Endometrial microvascular endothelial cells (primary cell): ENCODE measurements around the gene AFDN. TPM values are rescaled to one million over a fixed set of nuclear protein-coding genes. Genes with fewer than 3 reads are reported as not detected.

ENCODE experiments used
- in situ Hi-C: cut with HindIII; loops from 2 replicates; pipeline ENCODE4 v1.10.0; 2017; ENCODE audit warnings: low sequenced_read_pairs, low pct_unique_long_range_greater_than_20kb; ENCODE audit errors: inconsistent ontology term
- total RNA-seq: library from RNA; depleted of rRNA; stranded (reverse); fragments of >200 nt; gene quantifications from one replicate; pipeline ENCODE4 v1.2.3, GENCODE V29; 2015; ENCODE audit errors: inconsistent ontology term

AFDN gene
- total RNA-seq, 1 donor from 2014 or later = 43.0 TPM

DNA sequence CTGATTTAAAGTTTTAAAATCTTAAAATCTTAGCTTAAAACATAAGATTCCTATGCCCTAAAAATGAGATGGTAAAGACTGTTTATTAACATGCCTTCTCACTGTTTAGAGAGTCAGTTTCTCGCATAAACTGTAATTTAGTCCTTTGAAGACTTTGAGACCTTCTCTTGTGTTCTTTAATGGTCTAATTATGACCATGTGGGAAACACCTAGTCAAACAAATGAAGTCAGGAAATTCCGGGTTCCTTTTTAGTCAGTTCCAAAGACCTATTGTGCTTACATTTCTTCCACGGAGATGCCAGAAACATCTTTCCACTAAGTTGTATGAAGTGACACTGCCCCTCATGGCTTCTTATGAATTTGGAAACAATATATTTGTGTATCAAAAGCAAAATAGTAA is 106.6 kb downstream of the AFDN start:
- in situ Hi-C loops = no loop called here

DNA sequence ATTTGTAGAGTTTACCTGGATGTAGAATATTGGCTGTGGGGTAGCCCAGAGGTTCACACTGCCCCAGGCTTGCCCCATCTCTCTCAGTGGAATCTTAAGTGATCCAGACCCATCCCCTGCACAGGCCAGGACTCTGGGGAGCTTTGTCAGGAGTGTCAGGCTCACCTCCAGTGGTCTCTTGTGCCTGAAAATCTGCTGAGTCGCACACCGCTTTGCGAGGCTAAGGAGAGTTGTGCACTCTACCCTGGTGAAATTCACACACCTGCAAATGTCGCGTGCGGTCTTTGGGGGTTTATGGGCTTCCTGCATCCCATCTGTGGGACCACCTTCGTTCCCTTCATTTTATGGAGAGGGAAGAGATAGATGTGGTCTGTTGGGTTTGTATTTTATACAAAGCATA is 107.1 kb downstream of the AFDN start:
- in situ Hi-C loops = no loop called here

DNA sequence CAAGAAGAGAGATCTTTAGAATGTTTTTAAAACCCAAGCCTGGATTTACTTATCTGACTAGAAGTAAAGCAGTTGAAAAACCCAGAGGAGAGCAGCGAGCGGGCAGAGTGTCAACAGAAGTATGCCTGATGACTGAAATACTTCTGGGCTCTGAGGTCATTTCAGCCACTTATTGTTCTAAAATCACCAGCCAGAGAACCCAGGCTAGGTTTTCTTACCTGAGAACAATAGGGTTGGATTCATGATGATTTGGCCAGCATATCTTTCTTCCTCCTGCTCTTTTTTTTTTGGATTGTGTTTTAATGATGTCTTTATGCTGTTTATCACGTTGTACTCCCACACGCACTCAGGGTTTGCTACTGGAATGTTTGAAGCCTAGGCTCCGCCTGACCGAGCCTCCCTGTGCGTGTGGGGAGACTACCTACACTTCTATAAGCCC is 107.7 kb downstream of the AFDN start:
- in situ Hi-C loops = no loop called here

DNA sequence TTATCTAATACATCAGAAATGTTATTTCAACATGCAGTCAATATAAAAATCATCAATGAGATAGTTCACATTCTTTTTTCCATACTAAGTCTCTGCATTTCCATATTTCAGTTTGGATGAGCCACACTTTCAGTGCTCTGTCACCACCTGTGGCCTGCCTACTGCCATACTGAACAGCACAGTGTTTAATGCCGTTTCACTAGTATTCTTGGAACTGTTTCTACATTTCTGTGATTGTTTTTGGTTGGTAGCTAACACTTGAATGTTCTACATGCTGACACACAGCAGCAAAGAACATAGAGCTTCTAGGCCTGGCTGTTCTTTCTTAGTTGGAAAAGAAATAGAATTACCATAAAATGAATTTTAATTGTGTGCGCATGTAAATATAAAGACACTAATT is 109.3 kb downstream of the AFDN start:
- in situ Hi-C loops = no loop called here

DNA sequence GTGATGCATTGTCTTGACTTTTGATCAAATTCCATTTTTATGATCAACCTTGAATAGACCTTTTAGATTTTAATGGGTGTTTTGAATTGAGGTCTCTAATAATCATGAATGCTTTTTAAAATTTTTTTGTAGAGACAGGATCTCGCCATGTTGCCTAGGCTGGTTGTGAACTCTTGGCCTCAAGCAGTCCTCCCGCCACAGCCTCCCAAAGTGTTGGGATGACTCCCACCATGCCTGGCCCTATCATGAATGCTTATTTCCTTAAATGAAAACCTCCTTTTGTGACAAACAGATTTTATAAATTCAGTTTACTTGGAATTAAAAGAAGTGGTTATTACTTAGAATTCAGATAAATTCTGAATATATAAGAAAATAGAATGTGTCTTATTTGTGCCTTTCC is 110.6 kb downstream of the AFDN start:
- in situ Hi-C loops = no loop called here

DNA sequence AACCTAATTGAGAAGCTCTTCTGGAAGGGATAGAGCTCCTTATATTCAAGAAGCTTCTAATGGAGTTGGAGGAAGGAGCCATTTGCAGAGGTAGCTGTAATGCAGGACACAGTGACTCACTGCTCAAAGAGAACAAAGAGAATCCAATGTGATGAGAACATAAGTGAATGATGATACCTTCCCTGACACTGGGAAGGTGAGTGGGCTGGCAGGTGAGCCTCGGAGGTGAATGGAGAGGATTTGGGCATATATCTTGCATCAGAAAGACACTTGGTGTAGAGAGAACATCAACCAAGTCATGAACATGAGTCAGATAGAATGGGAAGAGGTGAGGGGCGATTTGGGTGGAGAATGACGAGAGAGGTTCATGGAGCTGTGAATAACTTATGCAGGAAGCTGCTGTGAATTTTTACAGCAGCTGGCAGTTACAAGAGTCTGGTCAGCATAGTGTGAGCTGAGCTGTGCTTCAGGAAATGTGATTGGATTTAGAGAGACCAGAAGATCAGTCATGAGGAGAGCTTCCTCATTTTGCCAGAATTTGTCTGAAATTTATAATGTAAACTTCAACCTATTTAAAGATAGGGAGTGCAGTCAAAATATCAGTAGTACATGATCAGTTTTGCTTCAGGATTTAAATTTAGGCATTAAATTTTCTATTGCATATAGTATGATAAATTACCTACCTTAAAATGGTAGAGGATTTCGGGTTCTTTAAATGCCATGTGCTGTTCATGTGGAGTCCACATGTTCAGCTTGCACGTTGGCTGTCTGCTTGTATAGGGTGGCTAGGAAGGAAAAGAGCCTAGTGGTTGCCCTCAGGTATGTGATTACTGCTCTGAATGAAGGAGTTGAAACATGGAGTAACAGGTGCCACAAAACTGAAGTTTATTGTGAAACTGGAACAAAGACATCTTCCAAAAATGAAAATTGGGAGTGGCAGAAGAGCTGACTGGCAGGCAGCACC is 111.5 kb downstream of the AFDN start:
- in situ Hi-C loops = no loop called here

DNA sequence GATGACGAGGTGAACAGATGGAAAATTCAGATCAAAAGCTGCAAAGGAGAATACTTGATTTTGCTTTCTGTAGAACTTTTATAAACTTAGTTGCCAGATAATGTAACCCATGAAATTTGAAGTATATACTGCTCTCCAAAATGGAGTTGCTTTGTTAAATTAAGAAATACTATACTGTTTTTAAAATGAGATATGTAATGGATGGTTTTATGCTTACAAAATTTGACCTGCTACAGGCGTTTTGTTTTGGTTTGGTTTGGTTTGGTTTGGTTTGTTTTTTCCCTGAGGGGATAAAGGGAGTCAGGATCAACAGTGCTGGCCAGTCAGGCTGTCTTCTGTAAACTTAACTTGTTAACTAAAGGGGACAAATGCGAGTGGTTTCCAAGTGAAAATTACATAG is 115.1 kb downstream of the AFDN start:
- in situ Hi-C loops = no loop called here

DNA sequence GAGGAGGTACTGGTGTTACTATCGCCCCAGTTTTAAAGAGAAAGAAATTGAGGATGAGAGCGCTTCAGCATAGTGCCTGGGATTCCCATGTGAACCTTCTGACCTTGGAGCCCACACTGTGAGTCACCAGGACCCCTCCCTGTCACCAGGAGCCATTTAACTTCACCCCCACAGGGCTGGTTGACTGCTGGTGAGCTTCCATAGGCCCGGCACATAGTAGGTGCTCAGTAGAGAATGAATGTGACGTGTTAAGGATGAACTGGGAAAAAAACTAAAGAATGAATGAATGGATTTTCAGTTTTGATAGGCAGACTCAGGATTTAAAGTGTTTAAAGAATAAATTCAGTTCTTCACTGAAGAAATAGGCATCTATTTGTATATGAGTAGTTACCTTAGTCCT is 117.4 kb downstream of the AFDN start:
- in situ Hi-C loops = no loop called here

DNA sequence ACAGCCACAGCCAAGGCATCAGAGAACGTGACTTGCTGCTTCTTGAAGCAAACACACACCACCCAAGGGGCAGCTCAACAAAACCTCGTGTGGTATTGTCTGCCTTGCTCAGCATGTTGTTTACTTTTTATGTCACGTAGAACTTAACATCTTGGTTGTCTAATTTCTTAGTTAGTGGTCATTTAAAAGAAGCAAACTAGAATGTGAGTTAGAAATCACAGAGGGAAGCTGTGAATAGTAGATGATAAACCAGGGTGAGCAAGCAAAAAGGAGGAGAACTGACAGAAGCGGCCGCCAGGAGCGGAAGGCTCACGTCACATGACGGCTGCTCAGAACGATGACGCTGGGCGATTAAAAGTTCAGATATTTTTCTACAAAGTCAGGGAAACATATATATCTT is 119.3 kb downstream of the AFDN start:
- in situ Hi-C loops = no loop called here

DNA sequence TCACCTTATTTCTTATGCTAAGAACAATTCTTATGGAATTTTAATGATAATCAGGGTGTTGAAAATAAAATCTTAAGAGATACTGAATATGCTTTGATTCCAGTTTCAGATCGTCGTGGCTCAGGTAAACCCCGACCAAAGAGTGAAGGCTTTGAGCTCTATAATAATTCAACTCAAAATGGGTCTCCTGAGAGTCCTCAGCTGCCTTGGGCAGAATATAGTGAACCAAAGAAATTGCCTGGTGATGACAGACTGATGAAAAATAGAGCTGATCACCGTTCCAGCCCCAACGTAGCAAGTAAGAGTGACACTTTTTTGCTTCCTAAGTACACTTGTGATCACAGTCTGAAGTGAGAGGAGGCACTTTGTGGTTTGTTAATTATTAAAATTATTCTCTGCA is 119.9 kb downstream of the AFDN start:
- in situ Hi-C loops = no loop called here

DNA sequence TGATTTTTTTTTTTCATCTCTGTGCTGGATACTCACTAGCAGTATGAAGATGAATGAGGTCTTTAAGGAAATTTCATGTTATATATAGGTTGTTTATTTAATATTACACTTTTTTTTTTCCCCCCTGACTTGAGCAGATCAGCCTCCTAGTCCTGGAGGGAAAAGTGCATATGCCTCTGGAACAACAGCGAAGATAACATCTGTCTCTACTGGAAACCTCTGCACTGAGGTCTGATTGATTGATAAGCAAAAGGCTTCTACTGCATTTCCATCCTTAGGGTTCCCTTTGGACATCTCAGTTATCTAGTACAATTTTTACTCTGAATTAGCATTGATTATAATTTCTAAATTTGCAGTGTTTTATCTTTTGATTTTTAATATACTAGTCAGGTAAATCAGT is 121.0 kb downstream of the AFDN start:
- in situ Hi-C loops = no loop called here

DNA sequence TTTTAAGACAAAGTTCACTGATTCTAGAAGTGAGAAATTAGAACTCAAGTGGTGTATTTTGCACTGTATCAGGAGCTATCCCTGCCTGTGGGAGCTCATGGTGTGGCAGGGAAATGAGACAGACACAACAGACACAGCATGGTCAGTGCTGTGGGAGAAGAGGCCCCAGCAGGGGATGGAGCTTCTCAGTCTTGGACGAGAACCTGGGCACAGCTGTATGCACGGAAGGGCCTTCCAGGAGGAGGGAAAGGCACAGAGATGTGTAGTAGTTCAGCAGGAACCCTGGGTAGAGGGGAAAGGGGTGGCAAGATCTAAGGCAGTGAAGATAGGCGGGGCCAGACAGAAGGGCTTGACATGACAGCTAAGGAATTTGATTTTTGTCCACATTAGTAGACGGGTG is 122.0 kb downstream of the AFDN start:
- in situ Hi-C loops = no loop called here

DNA sequence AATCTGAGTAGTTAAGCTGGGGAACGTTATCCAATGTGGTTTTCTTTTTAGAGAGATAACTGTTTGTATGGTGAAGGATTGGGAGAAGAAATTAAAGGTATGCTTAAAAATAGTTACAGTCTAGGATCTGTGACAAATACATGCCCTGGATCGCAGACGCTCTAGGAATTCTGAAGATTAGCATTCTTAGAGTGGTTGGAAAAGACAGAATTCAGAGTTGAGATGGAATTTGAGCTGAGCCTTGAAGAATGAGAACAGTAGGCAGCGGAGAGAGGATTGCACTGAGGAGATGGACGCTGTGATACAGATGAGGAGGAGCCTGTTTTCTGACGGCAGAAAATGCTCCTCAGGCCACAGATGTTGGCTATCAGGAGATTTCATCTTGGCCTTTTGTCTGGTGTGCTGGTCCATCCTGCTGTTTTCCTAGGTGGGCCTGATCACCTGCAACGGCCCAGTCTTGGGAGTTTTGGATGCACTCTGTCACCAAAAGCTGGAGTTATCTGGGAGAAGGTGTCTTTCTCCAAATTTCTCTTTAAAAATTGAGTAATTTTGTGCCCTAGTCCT is 122.5 kb downstream of the AFDN start:
- in situ Hi-C loops = no loop called here

DNA sequence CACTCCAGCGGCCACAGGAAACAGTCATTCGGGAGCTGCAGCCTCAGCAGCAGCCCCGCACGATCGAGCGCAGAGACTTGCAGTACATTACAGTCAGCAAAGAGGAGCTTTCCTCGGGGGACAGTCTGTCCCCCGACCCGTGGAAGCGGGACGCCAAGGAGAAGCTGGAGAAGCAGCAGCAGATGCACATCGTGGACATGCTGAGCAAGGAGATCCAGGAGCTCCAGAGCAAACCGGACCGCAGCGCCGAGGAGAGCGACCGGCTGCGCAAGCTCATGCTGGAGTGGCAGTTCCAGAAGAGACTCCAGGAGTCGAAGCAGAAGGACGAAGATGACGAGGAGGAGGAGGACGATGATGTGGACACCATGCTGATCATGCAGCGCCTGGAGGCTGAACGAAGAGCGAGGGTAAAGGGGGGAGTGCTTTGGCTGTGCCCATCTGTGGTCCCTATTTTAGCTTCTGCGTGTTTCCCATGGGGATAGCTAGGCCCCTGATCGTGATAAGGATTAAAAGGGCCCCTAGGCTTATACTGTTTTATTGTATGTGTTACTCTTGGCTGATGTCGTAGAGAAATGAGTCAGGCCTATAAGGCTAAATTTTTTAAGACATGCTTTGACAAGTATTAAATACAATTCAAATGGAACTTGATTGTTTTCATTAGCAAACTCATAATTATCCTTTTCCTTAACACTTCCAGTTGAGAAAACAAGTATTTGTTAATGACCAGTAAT is 125.2 kb downstream of the AFDN start:
- in situ Hi-C loops = no loop called here

DNA sequence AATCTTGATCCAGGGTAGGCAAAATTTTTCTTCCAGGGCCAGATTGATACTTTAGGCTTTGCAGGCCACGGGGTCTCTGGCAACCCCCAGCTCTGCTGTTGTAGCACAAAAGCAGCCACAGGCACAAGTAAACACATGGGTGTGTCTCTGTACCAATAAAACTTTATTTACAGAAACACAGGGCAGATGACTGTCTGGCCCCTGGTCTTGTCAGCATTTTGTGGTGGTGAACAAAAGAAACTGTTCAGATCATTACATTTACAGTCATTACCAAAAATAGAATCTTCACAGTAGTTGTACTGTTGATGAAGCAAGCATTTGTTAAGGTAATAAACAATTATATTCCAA is 125.8 kb downstream of the AFDN start:
- in situ Hi-C loops = no loop called here

DNA sequence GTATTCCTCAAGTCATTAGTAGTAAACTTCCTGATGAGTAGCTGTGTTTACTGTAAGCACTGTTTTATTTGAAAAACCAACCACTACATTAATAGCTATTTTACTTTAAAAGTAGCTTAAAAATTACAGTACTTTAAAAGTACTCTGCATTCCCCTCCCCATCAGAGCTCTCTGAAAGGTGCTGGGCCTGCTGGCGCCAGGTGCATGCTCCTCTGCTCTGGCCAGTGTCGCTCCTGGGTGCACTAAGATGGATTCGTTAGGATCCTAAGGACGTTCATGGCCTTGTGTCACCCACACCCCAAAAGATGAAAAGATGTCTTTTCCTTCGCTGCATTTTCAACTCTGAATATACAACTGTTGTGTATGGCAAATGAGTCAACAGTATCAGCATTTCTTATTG is 126.8 kb downstream of the AFDN start:
- in situ Hi-C loops = no loop called here

DNA sequence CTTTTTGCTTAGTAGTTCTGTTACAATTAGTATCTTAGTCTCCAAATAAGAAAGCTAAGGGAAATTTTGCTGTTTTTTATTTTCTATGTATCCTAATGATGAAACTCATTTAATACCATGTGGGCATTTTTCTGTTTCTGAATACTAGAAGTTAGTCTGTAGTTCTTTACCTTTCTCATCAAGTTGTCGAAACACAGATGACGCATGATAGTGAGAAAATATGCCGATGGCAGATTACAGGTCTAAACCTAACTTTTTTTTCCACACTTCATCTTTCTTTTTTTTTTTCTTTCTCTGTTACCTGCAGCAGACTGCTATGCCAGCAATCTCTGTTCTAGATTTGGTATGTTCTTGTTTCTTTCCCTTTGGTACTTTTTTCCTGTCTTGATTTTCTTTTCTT is 127.4 kb downstream of the AFDN start:
- in situ Hi-C loops = no loop called here

DNA sequence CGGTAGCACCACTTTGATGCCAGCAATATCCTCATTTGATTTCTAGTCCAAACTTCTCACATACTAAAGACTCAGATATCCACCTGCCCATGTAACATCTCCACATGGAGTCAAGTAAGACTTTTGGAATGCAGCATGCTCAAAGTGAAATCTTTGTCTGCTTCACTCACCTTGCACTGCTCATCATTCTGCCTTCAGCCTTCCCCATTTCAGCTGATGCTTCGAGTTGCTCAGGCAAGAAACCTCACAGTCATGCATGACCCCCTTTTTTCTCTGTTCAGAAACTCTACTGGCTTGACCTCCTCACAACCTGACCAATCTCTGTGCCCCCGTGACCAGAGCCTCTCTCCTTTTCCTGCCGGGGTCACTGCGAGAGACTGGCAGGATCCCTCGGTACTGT is 129.8 kb downstream of the AFDN start:
- in situ Hi-C loops = no loop called here

DNA sequence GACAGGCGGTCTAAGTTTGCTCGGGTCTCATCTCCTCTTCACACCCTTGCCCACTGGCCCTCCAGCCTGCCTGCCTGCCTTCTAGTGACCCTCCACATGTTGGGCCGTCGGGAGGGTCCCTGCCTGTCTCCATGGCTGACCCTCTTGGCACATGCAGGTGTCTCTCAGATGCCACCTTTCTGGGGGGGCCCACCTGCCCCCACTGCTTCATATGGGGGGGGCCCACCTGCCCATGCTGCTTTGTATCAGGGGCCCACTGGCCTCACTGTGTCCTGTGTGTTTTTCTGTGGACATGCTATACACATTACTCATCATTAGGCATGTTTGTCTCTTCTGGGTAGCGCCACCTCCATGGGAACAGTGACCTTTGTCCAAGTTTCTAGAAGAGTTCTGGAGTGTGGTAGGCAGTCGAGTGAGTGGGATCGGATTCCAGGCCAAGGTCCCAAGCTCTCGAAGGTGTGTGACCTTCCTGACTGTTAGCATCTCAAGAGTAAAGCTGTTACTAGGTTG is 130.3 kb downstream of the AFDN start:
- in situ Hi-C loops = no loop called here

DNA sequence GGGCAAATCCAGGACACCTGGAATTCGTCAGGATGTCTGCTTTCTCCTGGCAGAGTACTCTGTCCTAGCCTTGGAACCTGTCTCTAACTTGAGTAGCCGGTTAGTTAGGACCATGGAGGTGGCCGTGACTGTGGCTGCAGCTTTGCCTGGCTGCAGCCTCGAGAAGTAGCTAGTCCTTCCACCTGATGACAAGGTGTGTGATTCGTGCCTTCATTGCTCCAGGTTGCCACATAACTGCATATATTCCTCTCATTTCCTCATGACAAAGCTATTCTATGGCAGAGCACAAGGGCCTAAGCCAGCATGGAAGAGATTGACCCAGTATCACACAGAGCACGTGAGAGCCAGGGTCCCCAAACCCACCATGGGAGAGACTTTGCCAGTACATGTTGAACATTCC is 130.9 kb downstream of the AFDN start:
- in situ Hi-C loops = no loop called here
